IMR-90 (cell line): ENCODE measurements around the gene ROBO3. TPM values are rescaled to one million over a fixed set of nuclear protein-coding genes. Genes with fewer than 3 reads are reported as not detected.

Experiments used
- ATAC-seq: fragments of 200-7000 bp; cut with Tn5 transposase; 2 replicates; pipeline ENCODE4 v1.9.1; 2020; ENCODE audit warnings: low read depth, mild to moderate bottlenecking, moderate library complexity
- BruUV-seq: library from RNA; stranded (reverse); fragments of 400-500 nt; replicated peaks from 2 replicates; lab custom pipeline; 2021; lab: Mats Ljungman, UMichigan
- CTCF ChIA-PET: fragments of 300-600 bp; formaldehyde crosslinking; extraction: SDS; loops from one replicate; lab custom pipeline; 2021; ENCODE audit warnings: antibody characterized with exemption; lab: Yijun Ruan, JAX
- POLR2A ChIA-PET: fragments of 300-600 bp; sonication (Branson Sonifier 250); formaldehyde crosslinking; loops from one replicate; lab custom pipeline; 2022; ENCODE audit warnings: antibody characterized with exemption; ENCODE audit not compliant: unreplicated experiment; lab: Charles Lee
- DNase-seq: peaks from one replicate; pipeline ENCODE4 v3.0.0; 2013
- H2AFZ ChIP-seq: replicated peaks from 2 replicates; pipeline ENCODE3; 2013; ENCODE audit warnings: low read length, mild to moderate bottlenecking; ENCODE audit not compliant: poor library complexity
- H2AK5ac ChIP-seq: 2 replicates; pipeline ENCODE4 v1.6.1; 2013; ENCODE audit warnings: low read depth, low read length, inconsistent platforms
- H2AK9ac ChIP-seq: replicated peaks from 2 replicates; pipeline ENCODE3; 2013; ENCODE audit warnings: mild to moderate bottlenecking, low read depth, low read length, moderate library complexity; ENCODE audit not compliant: poor library complexity
- H2BK120ac ChIP-seq: 2 replicates; pipeline ENCODE4 v1.6.1; 2013; ENCODE audit warnings: low read depth, low read length, inconsistent platforms
- H2BK15ac ChIP-seq: 3 replicates; pipeline ENCODE4 v1.6.1; 2013; ENCODE audit warnings: low read depth, low read length, inconsistent platforms
- H2BK20ac ChIP-seq: 2 replicates; pipeline ENCODE4 v1.6.1; 2013; ENCODE audit warnings: low read depth, mild to moderate bottlenecking, inconsistent platforms, low read length, moderate library complexity
- H2BK5ac ChIP-seq: 2 replicates; pipeline ENCODE4 v1.6.1; 2013; ENCODE audit warnings: mild to moderate bottlenecking, low read depth, low read length, inconsistent platforms; ENCODE audit not compliant: poor library complexity, severe bottlenecking
- H3K14ac ChIP-seq: replicated peaks from 2 replicates; pipeline ENCODE4 v1.6.1; 2013; ENCODE audit warnings: low read depth, low read length, inconsistent platforms
- H3K18ac ChIP-seq: 2 replicates; pipeline ENCODE4 v1.6.1; 2013; ENCODE audit warnings: low read depth, low read length, control low read depth
- H3K23ac ChIP-seq: 2 replicates; pipeline ENCODE4 v1.6.1; 2013; ENCODE audit warnings: low read depth, low read length, inconsistent platforms
- H3K27ac ChIP-seq: 2 replicates; pipeline ENCODE4 v1.5.1; 2013; ENCODE audit warnings: mild to moderate bottlenecking, control low read depth, low read length; ENCODE audit not compliant: insufficient read depth
- H3K27me3 ChIP-seq: 2 replicates; pipeline ENCODE4 v1.6.1; 2013; ENCODE audit warnings: low read length; ENCODE audit not compliant: control insufficient read depth, insufficient read depth
- H3K36me3 ChIP-seq: 2 replicates; pipeline ENCODE4 v1.6.1; 2013; ENCODE audit warnings: low read length, mixed read lengths; ENCODE audit not compliant: control insufficient read depth, insufficient read depth
- H3K4ac ChIP-seq: 2 replicates; pipeline ENCODE4 v1.6.1; 2013; ENCODE audit warnings: low read depth, low read length, inconsistent platforms
- H3K4me1 ChIP-seq: 2 replicates; pipeline ENCODE4 v1.6.1; 2013; ENCODE audit warnings: low read length, mixed read lengths; ENCODE audit not compliant: control insufficient read depth, insufficient read depth
- H3K4me2 ChIP-seq: 2 replicates; pipeline ENCODE4 v1.6.1; 2013; ENCODE audit warnings: low read depth, mild to moderate bottlenecking, control low read depth, low read length, moderate library complexity
- H3K4me3 ChIP-seq: 2 replicates; pipeline ENCODE4 v1.5.1; 2013; ENCODE audit warnings: low read depth, mild to moderate bottlenecking, control low read depth, low read length, moderate library complexity; ENCODE audit not compliant: insufficient read depth
- H3K56ac ChIP-seq: 2 replicates; pipeline ENCODE4 v1.6.1; 2013; ENCODE audit warnings: low read length, inconsistent platforms; ENCODE audit not compliant: insufficient read depth; ENCODE audit errors: extremely low read depth
- H3K79me1 ChIP-seq, 2 experiments: 2 replicates each; pipeline ENCODE4 v1.6.1; 2013; ENCODE audit warnings: low read length in 2 of 2, inconsistent platforms in 1 of 2, low read depth in 1 of 2
- H3K9ac ChIP-seq: 2 replicates; pipeline ENCODE4 v1.6.1; 2013; ENCODE audit warnings: low read depth, low read length, control low read depth
- H3K9me1 ChIP-seq: 2 replicates; pipeline ENCODE4 v1.6.1; 2013; ENCODE audit warnings: low read length, inconsistent platforms; ENCODE audit not compliant: insufficient read depth
- H3K9me3 ChIP-seq: 2 replicates; pipeline ENCODE4 v1.6.1; 2013; ENCODE audit warnings: low read length; ENCODE audit not compliant: control insufficient read depth, insufficient read depth
- H4K20me1 ChIP-seq: 2 replicates; pipeline ENCODE4 v1.6.1; 2013; ENCODE audit warnings: low read length, inconsistent platforms; ENCODE audit not compliant: insufficient read depth
- H4K5ac ChIP-seq: 2 replicates; pipeline ENCODE4 v1.6.1; 2013; ENCODE audit warnings: mild to moderate bottlenecking, low read depth, low read length, control low read depth
- H4K8ac ChIP-seq, 2 experiments: 2 replicates each; pipeline ENCODE4 v1.6.1; 2013; ENCODE audit warnings: low read depth in 2 of 2, low read length in 2 of 2, control low read depth in 1 of 2, inconsistent platforms in 1 of 2
- H4K91ac ChIP-seq: 2 replicates; pipeline ENCODE4 v1.6.1; 2013; ENCODE audit warnings: low read depth, low read length, inconsistent platforms; ENCODE audit not compliant: insufficient read depth
- CEBPB ChIP-seq: IDR thresholded peaks from 2 replicates; pipeline ENCODE4 v1.6.1; 2012; ENCODE audit warnings: low read depth, low read length, improper control_type of control experiment
- ELK1 ChIP-seq: fragments of 150-350 bp; IDR thresholded peaks from 2 replicates; pipeline ENCODE4 v1.6.1; 2016; ENCODE audit warnings: low read depth, mild to moderate bottlenecking, low read length, moderate library complexity, borderline replicate concordance
- POLR2A ChIP-seq: IDR thresholded peaks from 2 replicates; pipeline ENCODE4 v1.6.1; 2012; ENCODE audit warnings: mild to moderate bottlenecking, low read depth, low read length
- WGBS, 2 experiments: methylation state at CpG; one replicate each; pipeline versions ENCODE4 v1.1.5 to v1.1.7; 2013; ENCODE audit warnings: missing lambda C conversion rate in 2 of 2; ENCODE audit not compliant: insufficient read length in 1 of 2; ENCODE audit errors: extremely low coverage in 2 of 2; 5-methylcytosine and 5-hydroxymethylcytosine counted together
- dilution Hi-C: fragments of 300-500 bp; cut with HindIII; formaldehyde crosslinking; loops from one replicate; pipeline ENCODE4 v1.14.3; 2018; ENCODE audit warnings: low sequenced_read_pairs; ENCODE audit not compliant: unreplicated experiment
- in situ Hi-C: fragments of 300-500 bp; cut with MboI; formaldehyde crosslinking; loops from 3 replicates; pipeline ENCODE4 v1.14.3; 2019; ENCODE audit warnings: low sequenced_read_pairs, inconsistent platforms, mixed read lengths
- intact Hi-C: fragments of 100-400 bp; cut with micrococcal nuclease; formaldehyde crosslinking; loops from 2 replicates; pipeline ENCODE4 v1.10.0; 2022
- polyA plus RNA-seq, 3 experiments: library from polyadenylated mRNA; depleted of rRNA; stranded (reverse); fragments of >200 nt; gene quantifications; 2 replicates each; pipeline ENCODE4 v1.2.3, GENCODE V29; 2012; ENCODE audit warnings: low replicate concordance in 1 of 3
- total RNA-seq: library from RNA; depleted of rRNA; stranded (reverse); fragments of >200 nt; gene quantifications from 2 replicates; pipeline ENCODE4 v1.2.3, GENCODE V29; 2012

Gene ROBO3
- total and polyA plus RNA-seq, 2 of the 4 experiments (the other 2 are of a cell fraction) = 12.0 to 54.1 TPM

GRCh38 chr11:124920356-124920755 lies 55.1 kb downstream of the ROBO3 start:
- Histone ChIP-seq H3K14ac (peak overlapping the region; percentile 64; the same call in 1 of the 2 replicates), H3K9me3 (no peaks in the 10 kb centered on the region), H3K4me3 (no peak overlapping the region), H3K18ac (peak overlapping the region; percentile 24; the same call in 1 of the 2 replicates), H2AK5ac (peak overlapping the region; percentile 61; the same call in 1 of the 2 replicates), H3K9me1 (peaks cover 24% of the 10 kb centered on the region; the same call in 1 of the 2 replicates), H4K8ac (peak overlapping the region; percentile 68 to 90), H4K91ac (peak overlapping the region; percentile 46; the same call in 1 of the 2 replicates), H2BK5ac (no peak overlapping the region), H3K79me1 (peaks cover 0 to 3% of the 10 kb centered on the region in 2 experiments; a peak in 1 of 4 replicates), H3K36me3 (no peaks in the 10 kb centered on the region), H2AFZ (peak overlapping the region; percentile 93), H3K4ac (peak overlapping the region; percentile 74), H2BK20ac (peak overlapping the region; percentile 61; the same call in 1 of the 2 replicates), H4K20me1 (no peaks in the 10 kb centered on the region), H3K56ac (no peak overlapping the region), H2AK9ac (peak overlapping the region; percentile 39), H2BK120ac (peak overlapping the region; percentile 17), H2BK15ac (no peak overlapping the region; the same call in 2 of the 3 replicates), H3K27ac (no peak overlapping the region), H4K5ac (peak overlapping the region; percentile 70), H3K4me2 (peak overlapping the region; percentile 15), H3K23ac (0 out of 2 replicates have a peak overlapping the region, but pooled peaks have one; percentile 38), H3K9ac (no peak overlapping the region), H3K4me1 (peaks cover 8% of the 10 kb centered on the region), H3K27me3 (no peaks in the 10 kb centered on the region)
- intact Hi-C loops = loop anchor here (2.0 kb wide), 1 partner anchor 44 kb away; no protein-coding TSS in a partner anchor
- WGBS, 2 experiments = no CpG with 5 or more reads among the region's 5 CpGs
- CTCF ChIA-PET = interaction anchor here (0.6 to 1.0 kb wide), 2 partner anchors 8 to 32 kb away, joined by 3 read pairs; no protein-coding TSS in a partner anchor
- DNase-seq (no peak), ATAC-seq (no peak)
- POLR2A ChIA-PET = interaction anchor here (0.6 to 1.0 kb wide), 2 partner anchors 23 to 238 kb away, joined by 3 read pairs; partner anchors contain the start of gene ROBO4
- dilution Hi-C loops = no loop called here
- in situ Hi-C loops = no loop called here
- no TSS peak for BruUV-seq
- TF ChIP-seq CEBPB = no peak
- TF ChIP-seq POLR2A = no peak
- TF ChIP-seq ELK1 = no peak
